H1 (cell line): ENCODE measurements around the gene VWF. TPM values are rescaled to one million over a fixed set of nuclear protein-coding genes. Genes with fewer than 3 reads are reported as not detected.
A peak's percentile ranks its signal among the peaks of the same experiment; 100 is the strongest.

ENCODE experiments used
- CTCF ChIA-PET: fragments of 300-600 bp; sonication (Branson Sonifier 250); formaldehyde crosslinking; loops from one replicate; lab custom pipeline; 2021; ENCODE audit not compliant: partially characterized antibody; lab: Charles Lee
- POLR2A ChIA-PET: fragments of 300-600 bp; sonication (Branson Sonifier 250); formaldehyde crosslinking; loops from one replicate; lab custom pipeline; 2021; ENCODE audit warnings: inconsistent platforms; ENCODE audit not compliant: partially characterized antibody; lab: Charles Lee
- DNase-seq, 2 experiments: peaks; one replicate each; pipeline versions ENCODE4 v3.0.0 to v3.0.0-alpha.2; 2010 to 2022; ENCODE audit warnings: low spot score in 2 of 2, low read depth in 1 of 2, mixed read lengths in 1 of 2
- FAIRE-seq: peaks from 2 replicates; lab custom pipeline; 2011; peaks lifted over from hg19 to GRCh38; lab: Jason Lieb, UNC
- H2AFZ ChIP-seq: 2 replicates; pipeline ENCODE4 v1.8.1; 2012; ENCODE audit warnings: low read length, inconsistent platforms
- H2AK5ac ChIP-seq: 2 replicates; pipeline ENCODE4 v1.6.1; 2013; ENCODE audit warnings: low read depth, low read length
- H2BK120ac ChIP-seq: replicated peaks from 2 replicates; pipeline ENCODE3; 2013; ENCODE audit warnings: low read depth, low read length, inconsistent platforms
- H2BK12ac ChIP-seq: 2 replicates; pipeline ENCODE4 v1.6.1; 2013; ENCODE audit warnings: low read depth, low read length
- H2BK15ac ChIP-seq: 2 replicates; pipeline ENCODE4 v1.6.1; 2013; ENCODE audit warnings: low read length
- H2BK20ac ChIP-seq: 2 replicates; pipeline ENCODE4 v1.6.1; 2013; ENCODE audit warnings: low read length
- H2BK5ac ChIP-seq: 2 replicates; pipeline ENCODE4 v1.6.1; 2013; ENCODE audit warnings: low read depth, low read length
- H3K14ac ChIP-seq: 2 replicates; pipeline ENCODE4 v1.6.1; 2013; ENCODE audit warnings: inconsistent platforms; ENCODE audit not compliant: insufficient read length
- H3K18ac ChIP-seq: 2 replicates; pipeline ENCODE4 v1.6.1; 2013; ENCODE audit warnings: low read length; ENCODE audit errors: extremely low read depth
- H3K23ac ChIP-seq: 2 replicates; pipeline ENCODE4 v1.6.1; 2013; ENCODE audit warnings: inconsistent platforms; ENCODE audit not compliant: insufficient read length
- H3K23me2 ChIP-seq: 2 replicates; pipeline ENCODE4 v1.6.1; 2013; ENCODE audit warnings: low read depth, low read length
- H3K27ac ChIP-seq: 2 replicates; pipeline ENCODE4 v1.6.1; 2011; ENCODE audit warnings: low read depth, low read length, inconsistent platforms
- H3K27me3 ChIP-seq, 4 experiments: replicated peaks in 1 of 4; 1 replicate in 1 of 4; 2 replicates in 3 of 4; pipeline versions ENCODE4 v1.6.1 to v1.8.1; 2011 to 2013; ENCODE audit warnings: low read length in 3 of 4, mild to moderate bottlenecking in 3 of 4, inconsistent platforms in 2 of 4, mixed read lengths in 2 of 4, moderate library complexity in 1 of 4; ENCODE audit not compliant: control insufficient read depth in 3 of 4, insufficient read depth in 3 of 4; ENCODE audit errors: extremely low read depth in 1 of 4
- H3K36me3 ChIP-seq, 4 experiments: 2 replicates each; pipeline versions ENCODE4 v1.6.1 to v1.8.1; 2011 to 2013; ENCODE audit warnings: mild to moderate bottlenecking in 4 of 4, low read length in 3 of 4, moderate library complexity in 2 of 4, control low read depth in 1 of 4, inconsistent platforms in 1 of 4; ENCODE audit not compliant: insufficient read depth in 4 of 4, control insufficient read depth in 2 of 4
- H3K4ac ChIP-seq: replicated peaks from 2 replicates; pipeline ENCODE3; 2013; ENCODE audit warnings: low read length, low read depth, mixed read lengths, inconsistent platforms; ENCODE audit not compliant: insufficient read length
- H3K4me1 ChIP-seq, 4 experiments: replicated peaks in 1 of 4; 1 replicate in 1 of 4; 2 replicates in 3 of 4; pipeline versions ENCODE4 v1.6.1 to v1.8.1; 2011 to 2013; ENCODE audit warnings: low read length in 3 of 4, inconsistent platforms in 2 of 4, mixed read lengths in 1 of 4; ENCODE audit not compliant: insufficient read depth in 4 of 4, control insufficient read depth in 3 of 4
- H3K4me2 ChIP-seq, 2 experiments: 2 replicates each; pipeline versions ENCODE4 v1.6.1 to v1.8.1; 2011 to 2013; ENCODE audit warnings: low read depth in 2 of 2, low read length in 2 of 2, control low read depth in 1 of 2, inconsistent platforms in 1 of 2, mild to moderate bottlenecking in 1 of 2; ENCODE audit not compliant: insufficient read depth in 1 of 2
- H3K4me3 ChIP-seq, 4 experiments: fragments of 200-600, 300-600 bp in 1 of 4; sonication (generic), shearing (Covaris generic), sonication (Bioruptor Twin) in 1 of 4; 2 replicates each; pipeline versions ENCODE4 v1.5.1 to v1.8.1; 2011 to 2016; ENCODE audit warnings: low read length in 4 of 4, low read depth in 3 of 4, control low read depth in 2 of 4, inconsistent platforms in 2 of 4, mild to moderate bottlenecking in 2 of 4, mixed read lengths in 1 of 4, moderate library complexity in 1 of 4; ENCODE audit not compliant: insufficient read depth in 2 of 4; ENCODE audit errors: extremely low read depth in 1 of 4
- H3K56ac ChIP-seq: replicated peaks from 2 replicates; pipeline ENCODE3; 2013; ENCODE audit warnings: low read depth, mild to moderate bottlenecking, mixed read lengths, low read length, inconsistent platforms; ENCODE audit not compliant: insufficient read length
- H3K79me1 ChIP-seq: 2 replicates; pipeline ENCODE4 v1.6.1; 2013; ENCODE audit warnings: low read depth, low read length, control low read depth
- H3K79me2 ChIP-seq, 2 experiments: 2 replicates each; pipeline versions ENCODE4 v1.6.1 to v1.8.1; 2012 to 2013; ENCODE audit warnings: low read length in 2 of 2, mild to moderate bottlenecking in 2 of 2, inconsistent platforms in 1 of 2; ENCODE audit not compliant: insufficient read depth in 2 of 2, control insufficient read depth in 1 of 2
- H3K9ac ChIP-seq, 4 experiments: replicated peaks in 1 of 4; 1 replicate in 1 of 4; 2 replicates in 3 of 4; pipeline versions ENCODE4 v1.6.1 to v1.8.1; 2011 to 2013; ENCODE audit warnings: low read depth in 3 of 4, low read length in 3 of 4, control low read depth in 2 of 4, mild to moderate bottlenecking in 2 of 4, moderate library complexity in 2 of 4, inconsistent platforms in 1 of 4; ENCODE audit errors: extremely low read depth in 1 of 4
- H3K9me3 ChIP-seq, 2 experiments: 2 replicates each; pipeline versions ENCODE4 v1.6.1 to v1.8.1; 2012 to 2013; ENCODE audit warnings: mild to moderate bottlenecking in 2 of 2, moderate library complexity in 2 of 2, control low read depth in 1 of 2, inconsistent platforms in 1 of 2, low read depth in 1 of 2, low read length in 1 of 2, mixed read lengths in 1 of 2; ENCODE audit not compliant: insufficient read depth in 2 of 2
- H4K20me1 ChIP-seq, 2 experiments: replicated peaks in 1 of 2; 2 replicates each; pipeline versions ENCODE3 to v1.8.1; 2011 to 2013; ENCODE audit warnings: inconsistent platforms in 2 of 2, low read length in 2 of 2, mild to moderate bottlenecking in 1 of 2; ENCODE audit not compliant: insufficient read depth in 2 of 2, control insufficient read depth in 1 of 2
- H4K5ac ChIP-seq: 2 replicates; pipeline ENCODE4 v1.6.1; 2013; ENCODE audit warnings: low read length, low read depth, mixed read lengths, inconsistent platforms; ENCODE audit not compliant: insufficient read length
- H4K8ac ChIP-seq: 2 replicates; pipeline ENCODE4 v1.8.0; 2013; ENCODE audit warnings: mild to moderate bottlenecking, moderate library complexity, low read length, inconsistent platforms; ENCODE audit not compliant: insufficient read depth; ENCODE audit errors: extremely low read depth
- H4K91ac ChIP-seq: replicated peaks from 2 replicates; pipeline ENCODE3; 2013; ENCODE audit warnings: low read length, mixed read lengths, inconsistent platforms; ENCODE audit not compliant: insufficient read length
- BRCA1 ChIP-seq: IDR thresholded peaks from 2 replicates; pipeline ENCODE4 v1.6.1; 2012; ENCODE audit warnings: low read depth, low read length, improper control_type of control experiment
- CEBPB ChIP-seq: IDR thresholded peaks from 2 replicates; pipeline ENCODE4 v1.6.1; 2012; ENCODE audit warnings: low read depth, low read length
- GTF2F1 ChIP-seq: IDR thresholded peaks from 2 replicates; pipeline ENCODE4 v1.6.1; 2012; ENCODE audit warnings: low read depth, low read length, improper control_type of control experiment, borderline replicate concordance
- MAFK ChIP-seq: IDR thresholded peaks from 2 replicates; pipeline ENCODE4 v1.6.1; 2012; ENCODE audit warnings: low read depth, mild to moderate bottlenecking, improper control_type of control experiment, low read length
- POLR2AphosphoS5 ChIP-seq: IDR thresholded peaks from 2 replicates; pipeline ENCODE4 v1.6.1; 2011; ENCODE audit warnings: low read depth, low read length
- SRF ChIP-seq: IDR thresholded peaks from 2 replicates; pipeline ENCODE4 v1.6.1; 2011; ENCODE audit warnings: mild to moderate bottlenecking, low read depth, low read length, moderate library complexity
- SUZ12 ChIP-seq: fragments of 200-600 bp; sonication (generic); IDR thresholded peaks from 2 replicates; pipeline ENCODE4 v1.6.1; 2012; ENCODE audit warnings: mild to moderate bottlenecking, inconsistent platforms, low read length, moderate library complexity, mixed read lengths
- TBP ChIP-seq: IDR thresholded peaks from 2 replicates; pipeline ENCODE4 v1.6.1; 2011; ENCODE audit warnings: low read depth, low read length, improper control_type of control experiment
- TCF12 ChIP-seq: IDR thresholded peaks from 2 replicates; pipeline ENCODE4 v1.6.1; 2011; ENCODE audit warnings: low read depth, mild to moderate bottlenecking, low read length
- WGBS, 2 experiments: shearing (Covaris generic) in 1 of 2; methylation state at CpG; one replicate each; pipeline versions ENCODE4 v1.1.6 to v1.1.7; 2013 to 2015; ENCODE audit warnings: low lambda C conversion rate in 2 of 2, mixed read lengths in 2 of 2, inconsistent platforms in 1 of 2, low coverage in 1 of 2, missing lambda C conversion rate in 1 of 2; ENCODE audit not compliant: insufficient replicate concordance in 2 of 2, insufficient coverage in 1 of 2, insufficient read length in 1 of 2; ENCODE audit errors: extremely low coverage in 1 of 2, missing lambda C conversion rate in 1 of 2; 5-methylcytosine and 5-hydroxymethylcytosine counted together
- polyA plus RNA-seq, 7 experiments: library from polyadenylated mRNA; depleted of rRNA in 3 of 7; stranded (reverse) in 5 of 7; unstranded in 2 of 7; fragments of >200 nt in 5 of 7; fragments of 200-250 nt in 2 of 7; gene quantifications; 1 replicate in 5 of 7; 2 replicates in 1 of 7; 4 replicates in 1 of 7; pipeline versions ENCODE4 v1.2.1 to v1.2.3, GENCODE V29; 2011 to 2013; ENCODE audit warnings: missing spikeins in 2 of 7, mixed read lengths in 2 of 7
- total RNA-seq: library from RNA; stranded (reverse); fragmentation: NEBNext Ultra II Directional; extraction: Animal tissue kit (Norgen Biotek cat#: 25700); gene quantifications from 2 replicates; pipeline ENCODE4 v1.2.1, GENCODE V29; 2021
- TF ChIP-seq, protein P1 (sequence below): IDR thresholded peaks from 2 replicates; pipeline ENCODE4 v1.6.1; 2011; ENCODE audit warnings: low read length, improper control_type of control experiment
- TF ChIP-seq, protein P2 (sequence below): IDR thresholded peaks from 2 replicates; pipeline ENCODE4 v1.6.1; 2012; ENCODE audit warnings: inconsistent platforms

Gene VWF
- total and polyA plus RNA-seq, 2 of the 8 experiments (the other 6 are each of a cell fraction or from before 2014, with no cell fraction given), result 0.39 to 0.60 TPM

DNA sequence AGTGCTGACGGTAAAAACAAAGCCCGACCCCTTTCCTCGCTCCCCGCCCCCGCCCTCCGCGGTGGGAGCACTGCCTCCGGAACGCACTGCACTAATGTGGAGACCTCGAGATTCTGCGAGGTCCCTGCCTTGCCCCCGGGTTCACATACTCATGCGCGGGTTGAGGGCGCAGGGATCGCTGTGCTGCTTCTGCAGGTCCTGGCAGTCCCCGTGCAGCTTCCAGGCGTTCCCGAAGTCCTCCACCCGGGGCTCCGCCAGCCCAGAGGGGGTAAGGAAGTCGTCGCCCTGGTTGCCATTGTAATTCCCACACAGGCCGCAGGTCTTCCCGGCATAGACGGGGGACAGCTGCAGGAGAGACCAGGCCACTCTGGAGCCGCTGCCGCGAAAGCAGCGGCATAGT, 66.8 kb downstream of the VWF start:
- POLR2A ChIA-PET, result interaction anchor here (0.5 to 1.5 kb wide), 5 partner anchors 27 to 255 kb away, joined by 3 to 4 read pairs (median 3); no protein-coding TSS in a partner anchor
- no peak overlapping the region for H3K56ac ChIP-seq
- peak overlapping the region; percentile 17 for H4K91ac ChIP-seq
- H2BK20ac ChIP-seq, result no peak overlapping the region
- peaks cover 8% of the 10 kb centered on the region; the same call in 1 of the 2 replicates for H3K23me2 ChIP-seq
- H3K14ac ChIP-seq, result no peak overlapping the region
- H2BK15ac ChIP-seq, result peak overlapping the region; percentile 18; the same call in 1 of the 2 replicates
- peak overlapping the region; percentile 28 for H4K8ac ChIP-seq
- no peaks in the 10 kb centered on the region for H4K20me1 ChIP-seq
- DNase-seq, result peak; percentile 58 to 81
- peak overlapping the region in 1 of 4 experiments; percentile 35; a peak in 1 of 7 replicates for H3K9ac ChIP-seq
- CTCF ChIA-PET, result interaction anchor here (0.6 to 7.1 kb wide), 25 partner anchors 9 to 322 kb away, joined by 3 to 36 read pairs (median 5); no protein-coding TSS in a partner anchor
- H3K4ac ChIP-seq, result no peak overlapping the region
- peak overlapping the region; percentile 65 to 92 for H3K4me2 ChIP-seq
- H3K23ac ChIP-seq, result no peak overlapping the region
- H4K5ac ChIP-seq, result no peak overlapping the region
- no peaks in the 10 kb centered on the region for H3K79me1 ChIP-seq
- H3K27me3 ChIP-seq, result peaks cover 0 to 16% (median 10%) of the 10 kb centered on the region in 4 experiments; a peak in 5 of 7 replicates
- peaks cover 7 to 18% (median 16%) of the 10 kb centered on the region in 4 experiments for H3K4me1 ChIP-seq
- 3% methylated on average over 23 of the region's 30 CpGs; no CpG with 5 or more reads in 1 of the 2 experiments for WGBS, 2 experiments
- FAIRE-seq, result no peak
- peak overlapping the region; percentile 69; the same call in 1 of the 2 replicates for H2BK5ac ChIP-seq
- no peak overlapping the region for H2AK5ac ChIP-seq
- no peaks in the 10 kb centered on the region for H3K36me3 ChIP-seq
- H3K79me2 ChIP-seq, result no peaks in the 10 kb centered on the region
- no peak overlapping the region for H2AFZ ChIP-seq
- H3K4me3 ChIP-seq, result peak overlapping the region; percentile 24 to 62 (median 42); a peak in 7 of 8 replicates
- H3K18ac ChIP-seq, result peak overlapping the region; percentile 93
- no peaks in the 10 kb centered on the region for H3K9me3 ChIP-seq
- no peak overlapping the region for H3K27ac ChIP-seq
- peak overlapping the region; percentile 81 for H2BK120ac ChIP-seq
- H2BK12ac ChIP-seq, result peak overlapping the region; percentile 35; the same call in 1 of the 2 replicates
- TF ChIP-seq CEBPB (no peak), GTF2F1 (no peak), TBP (0 out of 2 replicates have a peak, but pooled peaks have one; percentile 23), SRF (no peak), BRCA1 (no peak), MAFK (no peak), TCF12 (no peak), POLR2AphosphoS5 (no peak), SUZ12 (no peak)
- TF ChIP-seq, protein P1, sequence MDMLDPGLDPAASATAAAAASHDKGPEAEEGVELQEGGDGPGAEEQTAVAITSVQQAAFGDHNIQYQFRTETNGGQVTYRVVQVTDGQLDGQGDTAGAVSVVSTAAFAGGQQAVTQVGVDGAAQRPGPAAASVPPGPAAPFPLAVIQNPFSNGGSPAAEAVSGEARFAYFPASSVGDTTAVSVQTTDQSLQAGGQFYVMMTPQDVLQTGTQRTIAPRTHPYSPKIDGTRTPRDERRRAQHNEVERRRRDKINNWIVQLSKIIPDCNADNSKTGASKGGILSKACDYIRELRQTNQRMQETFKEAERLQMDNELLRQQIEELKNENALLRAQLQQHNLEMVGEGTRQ, result no peak
- TF ChIP-seq, protein P2, sequence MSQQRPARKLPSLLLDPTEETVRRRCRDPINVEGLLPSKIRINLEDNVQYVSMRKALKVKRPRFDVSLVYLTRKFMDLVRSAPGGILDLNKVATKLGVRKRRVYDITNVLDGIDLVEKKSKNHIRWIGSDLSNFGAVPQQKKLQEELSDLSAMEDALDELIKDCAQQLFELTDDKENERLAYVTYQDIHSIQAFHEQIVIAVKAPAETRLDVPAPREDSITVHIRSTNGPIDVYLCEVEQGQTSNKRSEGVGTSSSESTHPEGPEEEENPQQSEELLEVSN, result peak; percentile 42; the same call in 1 of the 2 replicates
